ENCODE data around the gene LINC00305. TPM values are rescaled to one million over a fixed set of nuclear protein-coding genes. Genes with fewer than 3 reads are reported as not detected.

The LINC00305 gene
- total RNA-seq, 1 donor from 2014 or later: not detected

GRCh38 chr18:64094210-64094609 lies 54.7 kb downstream of the LINC00305 start:
- no peak overlapping the region for H3K27ac ChIP-seq
- TF ChIP-seq POLR2A (IDR thresholded peaks at IDR 0.05): no peak
- no peak for TF ChIP-seq CTCF (IDR thresholded peaks at IDR 0.05)
- no peak for TF ChIP-seq POLR2AphosphoS5 (IDR thresholded peaks at IDR 0.05; ENCODE audit: insufficient read depth in 1 of 2, low read depth in 1 of 2)
- no peak overlapping the region for H3K4me3 ChIP-seq
- no peaks in the 10 kb centered on the region for H3K9me3 ChIP-seq
- H3K4me1 ChIP-seq: no peaks in the 10 kb centered on the region
- H3K36me3 ChIP-seq: no peaks in the 10 kb centered on the region
- no peaks in the 10 kb centered on the region for H3K27me3 ChIP-seq
- intact Hi-C loops (cut with DNase I): no loop called here
- no peak for DNase-seq (ENCODE audit: extremely low spot score in 2 of 2)

DNA sequence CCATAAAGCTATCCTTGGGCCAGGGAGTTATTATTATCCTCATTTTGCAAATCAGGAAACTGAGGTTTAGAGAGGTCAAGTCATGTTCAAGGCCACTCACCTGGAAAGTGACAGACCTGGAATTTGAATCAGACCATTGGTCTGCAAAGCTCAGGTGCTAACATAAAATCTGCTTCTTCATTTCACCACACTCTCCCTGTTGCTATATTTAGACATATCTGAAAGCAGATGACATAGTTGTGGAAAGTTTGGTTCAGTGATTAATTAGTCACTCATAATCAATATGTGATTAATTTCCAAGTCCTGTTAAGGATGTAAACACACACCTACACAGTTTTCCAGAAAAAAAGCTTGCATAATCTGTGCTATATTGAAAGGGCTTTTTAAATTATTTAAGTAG lies 57.4 kb downstream of the LINC00305 start:
- no peak overlapping the region for H3K27ac ChIP-seq
- DNase-seq (ENCODE audit: extremely low spot score in 2 of 2): no peak
- TF ChIP-seq POLR2AphosphoS5 (IDR thresholded peaks at IDR 0.05; ENCODE audit: insufficient read depth in 1 of 2, low read depth in 1 of 2) (no peak), CTCF (IDR thresholded peaks at IDR 0.05) (no peak)
- no peaks in the 10 kb centered on the region for H3K4me1 ChIP-seq
- intact Hi-C loops (cut with DNase I): no loop called here
- H3K9me3 ChIP-seq: no peaks in the 10 kb centered on the region
- H3K4me3 ChIP-seq: no peak overlapping the region
- no peaks in the 10 kb centered on the region for H3K36me3 ChIP-seq
- no peaks in the 10 kb centered on the region for H3K27me3 ChIP-seq

- no peak overlapping the region for H3K4me3 ChIP-seq
- no peaks in the 10 kb centered on the region for H3K36me3 ChIP-seq
- TF ChIP-seq POLR2AphosphoS5 (IDR thresholded peaks at IDR 0.05; ENCODE audit: insufficient read depth in 1 of 2, low read depth in 1 of 2) (no peak), POLR2A (IDR thresholded peaks at IDR 0.05) (no peak), CTCF (IDR thresholded peaks at IDR 0.05) (no peak)
- DNase-seq (ENCODE audit: extremely low spot score in 2 of 2): no peak
- no peaks in the 10 kb centered on the region for H3K4me1 ChIP-seq
- no peaks in the 10 kb centered on the region for H3K27me3 ChIP-seq
- intact Hi-C loops (cut with DNase I): no loop called here
- H3K27ac ChIP-seq: no peak overlapping the region
- H3K9me3 ChIP-seq: no peaks in the 10 kb centered on the region
Observed at GRCh38 chr18:64090876-64091275, 58.0 kb downstream of the LINC00305 start.

- Histone ChIP-seq H3K4me3 (no peak overlapping the region), H3K27ac (no peak overlapping the region), H3K36me3 (no peaks in the 10 kb centered on the region), H3K9me3 (no peaks in the 10 kb centered on the region), H3K4me1 (no peaks in the 10 kb centered on the region), H3K27me3 (no peaks in the 10 kb centered on the region)
- DNase-seq (ENCODE audit: extremely low spot score in 2 of 2): no peak
- intact Hi-C loops (cut with DNase I): no loop called here
- TF ChIP-seq POLR2A (IDR thresholded peaks at IDR 0.05) (no peak), POLR2AphosphoS5 (IDR thresholded peaks at IDR 0.05; ENCODE audit: insufficient read depth in 1 of 2, low read depth in 1 of 2) (no peak), CTCF (IDR thresholded peaks at IDR 0.05) (no peak)
Observed at GRCh38 chr18:64083916-64084315, 65.0 kb downstream of the LINC00305 start.

- Histone ChIP-seq H3K9me3 (no peaks in the 10 kb centered on the region), H3K27ac (no peak overlapping the region), H3K36me3 (no peaks in the 10 kb centered on the region), H3K27me3 (no peaks in the 10 kb centered on the region), H3K4me1 (no peaks in the 10 kb centered on the region), H3K4me3 (no peak overlapping the region)
- no peak for TF ChIP-seq POLR2A (IDR thresholded peaks at IDR 0.05)
- TF ChIP-seq CTCF (IDR thresholded peaks at IDR 0.05): no peak
- no peak for TF ChIP-seq POLR2AphosphoS5 (IDR thresholded peaks at IDR 0.05; ENCODE audit: insufficient read depth in 1 of 2, low read depth in 1 of 2)
- DNase-seq (ENCODE audit: extremely low spot score in 2 of 2): no peak
- intact Hi-C loops (cut with DNase I): no loop called here
Observed at GRCh38 chr18:64082513-64082912, 66.4 kb downstream of the LINC00305 start.
